ENCODE results near the gene GFPT2. TPM values are rescaled to one million over a fixed set of nuclear protein-coding genes. Genes with fewer than 3 reads are reported as not detected.

The GFPT2 gene
- total RNA-seq, 2 experiments from 2014 or later = not detected

GRCh38 chr5:180253036-180253824, 99.9 kb downstream of the GFPT2 start:
- no peaks in the 10 kb centered on the region for H3K79me2 ChIP-seq (ENCODE audit: insufficient read depth, low read depth, low read length)
- H4K20me1 ChIP-seq (ENCODE audit: insufficient read depth, low read length) = no peaks in the 10 kb centered on the region
- no peak overlapping the region for H3K27ac ChIP-seq (ENCODE audit: low read depth, low read length, poor library complexity, severe bottlenecking)
- DNase-seq (ENCODE audit: low spot score) = no peak
- H3K4me3 ChIP-seq (ENCODE audit: low read depth, low read length, poor library complexity, severe bottlenecking) = no peak overlapping the region
- no peak overlapping the region for H2AFZ ChIP-seq (ENCODE audit: low read length)
- TF ChIP-seq CTCF (conservative IDR thresholded peaks at IDR 0.05; ENCODE audit: low read length) (no peak), EZH2phosphoT487 (IDR thresholded peaks at IDR 0.05; ENCODE audit: borderline replicate concordance, low read depth, low read length) (no peak)
- H3K36me3 ChIP-seq (ENCODE audit: insufficient read depth, low read length) = peaks cover 61% of the 10 kb centered on the region
- no peaks in the 10 kb centered on the region for H3K9me2 ChIP-seq (ENCODE audit: insufficient read depth, low read length)
- H3K4me1 ChIP-seq (ENCODE audit: insufficient read depth, low read length, poor library complexity, severe bottlenecking) = no peaks in the 10 kb centered on the region
- ChIA-PET POLR2A (no interaction called here), CTCF (ENCODE audit: unreplicated experiment) (no interaction called here)
- no TSS peak for BruUV-seq (replicated peaks)
- intact Hi-C loops (cut with micrococcal nuclease; ENCODE audit: unreplicated experiment) = no loop called here
- H3K9me3 ChIP-seq (ENCODE audit: low read length) = peaks cover 48% of the 10 kb centered on the region
- H3K4me2 ChIP-seq (ENCODE audit: low read length) = no peak overlapping the region

- TF ChIP-seq CTCF (conservative IDR thresholded peaks at IDR 0.05; ENCODE audit: low read length) (no peak), EZH2phosphoT487 (IDR thresholded peaks at IDR 0.05; ENCODE audit: borderline replicate concordance, low read depth, low read length) (no peak)
- Histone ChIP-seq H2AFZ (ENCODE audit: low read length) (no peak overlapping the region), H3K4me2 (ENCODE audit: low read length) (no peak overlapping the region), H3K9me3 (ENCODE audit: low read length) (peaks cover 35% of the 10 kb centered on the region), H3K4me1 (ENCODE audit: insufficient read depth, low read length, poor library complexity, severe bottlenecking) (no peaks in the 10 kb centered on the region), H3K9me2 (ENCODE audit: insufficient read depth, low read length) (no peaks in the 10 kb centered on the region), H3K36me3 (ENCODE audit: insufficient read depth, low read length) (peaks cover 60% of the 10 kb centered on the region), H3K27ac (ENCODE audit: low read depth, low read length, poor library complexity, severe bottlenecking) (no peak overlapping the region), H3K79me2 (ENCODE audit: insufficient read depth, low read depth, low read length) (no peaks in the 10 kb centered on the region), H3K4me3 (ENCODE audit: low read depth, low read length, poor library complexity, severe bottlenecking) (no peak overlapping the region), H4K20me1 (ENCODE audit: insufficient read depth, low read length) (no peaks in the 10 kb centered on the region)
- ChIA-PET CTCF (ENCODE audit: unreplicated experiment) (no interaction called here), POLR2A (no interaction called here)
- no peak for DNase-seq (ENCODE audit: low spot score)
- BruUV-seq (replicated peaks) = no TSS peak
- intact Hi-C loops (cut with micrococcal nuclease; ENCODE audit: unreplicated experiment) = no loop called here
Observed at GRCh38 chr5:180251887-180252286, 101.2 kb downstream of the GFPT2 start.

DNA sequence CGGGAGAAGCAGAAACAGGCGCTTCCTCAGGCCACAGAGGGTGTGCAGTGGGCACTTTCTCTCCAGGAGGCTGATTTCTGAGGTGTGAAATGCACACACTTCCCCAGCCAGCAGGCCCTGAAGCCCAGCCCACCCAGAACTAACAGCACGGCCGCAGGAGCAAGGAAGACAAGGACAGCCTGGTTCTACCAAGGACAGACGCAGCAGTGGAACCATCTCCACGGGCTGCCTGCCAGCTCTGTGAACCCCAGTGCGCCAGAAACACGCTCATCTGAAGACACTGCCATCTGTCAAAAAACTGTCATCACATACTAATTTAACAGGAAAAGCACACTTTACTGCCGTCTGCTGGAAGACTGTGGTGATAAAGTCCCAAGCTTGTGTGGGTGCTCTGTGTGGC, 102.0 kb downstream of the GFPT2 start:
- no peak for DNase-seq (ENCODE audit: low spot score)
- Histone ChIP-seq H3K9me2 (ENCODE audit: insufficient read depth, low read length) (no peaks in the 10 kb centered on the region), H3K27ac (ENCODE audit: low read depth, low read length, poor library complexity, severe bottlenecking) (no peak overlapping the region), H3K4me1 (ENCODE audit: insufficient read depth, low read length, poor library complexity, severe bottlenecking) (no peaks in the 10 kb centered on the region), H3K4me2 (ENCODE audit: low read length) (no peak overlapping the region), H3K9me3 (ENCODE audit: low read length) (peaks cover 30% of the 10 kb centered on the region), H2AFZ (ENCODE audit: low read length) (no peak overlapping the region), H3K79me2 (ENCODE audit: insufficient read depth, low read depth, low read length) (no peaks in the 10 kb centered on the region), H3K36me3 (ENCODE audit: insufficient read depth, low read length) (peaks cover 60% of the 10 kb centered on the region), H3K4me3 (ENCODE audit: low read depth, low read length, poor library complexity, severe bottlenecking) (no peak overlapping the region), H4K20me1 (ENCODE audit: insufficient read depth, low read length) (no peaks in the 10 kb centered on the region)
- no TSS peak for BruUV-seq (replicated peaks)
- ChIA-PET CTCF (ENCODE audit: unreplicated experiment) (no interaction called here), POLR2A (no interaction called here)
- TF ChIP-seq CTCF (conservative IDR thresholded peaks at IDR 0.05; ENCODE audit: low read length) = no peak
- TF ChIP-seq EZH2phosphoT487 (IDR thresholded peaks at IDR 0.05; ENCODE audit: borderline replicate concordance, low read depth, low read length) = no peak
- intact Hi-C loops (cut with micrococcal nuclease; ENCODE audit: unreplicated experiment) = no loop called here
